Lower lobe of right lung (tissue), 2 donors: Measurements from ENCODE around the gene FOXJ3. TPM values are rescaled to one million over a fixed set of nuclear protein-coding genes. Genes with fewer than 3 reads are reported as not detected.
A peak's percentile ranks its signal among the peaks of the same experiment; 100 is the strongest.

Experiments used
- ATAC-seq, 2 donors: fragments of 200-7000 bp; cut with Tn5 transposase; one replicate each; pipeline ENCODE4 v1.9.1; 2020 to 2022; ENCODE audit warnings: mild to moderate bottlenecking in 2 of 2, moderate library complexity in 2 of 2
- DNase-seq: peaks from one replicate; pipeline ENCODE4 v3.0.0-alpha.2; 2020
- H3K27ac ChIP-seq: fragments of 200-600 bp; one replicate; pipeline ENCODE4 v1.8.0; 2022
- H3K27me3 ChIP-seq: fragments of 200-600 bp; one replicate; pipeline ENCODE4 v1.8.0; 2022; ENCODE audit warnings: low read depth
- H3K36me3 ChIP-seq: fragments of 200-600 bp; one replicate; pipeline ENCODE4 v1.8.0; 2022; ENCODE audit warnings: mild to moderate bottlenecking
- H3K4me1 ChIP-seq: fragments of 200-600 bp; one replicate; pipeline ENCODE4 v1.8.0; 2022
- H3K4me3 ChIP-seq: fragments of 200-600 bp; one replicate; pipeline ENCODE4 v1.8.0; 2022; ENCODE audit warnings: mild to moderate bottlenecking
- H3K9me3 ChIP-seq: fragments of 200-600 bp; one replicate; pipeline ENCODE4 v1.8.0; 2022
- CTCF ChIP-seq: fragments of 200-600 bp; IDR thresholded peaks from one replicate; pipeline ENCODE4 v1.8.0; 2022; ENCODE audit warnings: antibody characterized with exemption, mild to moderate bottlenecking
- intact Hi-C: fragments of 100-400 bp; cut with DNase I; formaldehyde crosslinking; loops from one replicate; pipeline ENCODE4 v1.11.0; 2022
- total RNA-seq: library from RNA; stranded (reverse); fragmentation: NEBNext Ultra II Directional; extraction: Animal tissue kit (Norgen Biotek cat#: 25700); gene quantifications from one replicate; pipeline ENCODE4 v1.2.1, GENCODE V29; 2021
- donor health status: DM: no; HTN: yes; CAD: no; lungs with severe emphysema.

The FOXJ3 gene
- total RNA-seq, 1 donor from 2014 or later: 44.0 TPM

DNA sequence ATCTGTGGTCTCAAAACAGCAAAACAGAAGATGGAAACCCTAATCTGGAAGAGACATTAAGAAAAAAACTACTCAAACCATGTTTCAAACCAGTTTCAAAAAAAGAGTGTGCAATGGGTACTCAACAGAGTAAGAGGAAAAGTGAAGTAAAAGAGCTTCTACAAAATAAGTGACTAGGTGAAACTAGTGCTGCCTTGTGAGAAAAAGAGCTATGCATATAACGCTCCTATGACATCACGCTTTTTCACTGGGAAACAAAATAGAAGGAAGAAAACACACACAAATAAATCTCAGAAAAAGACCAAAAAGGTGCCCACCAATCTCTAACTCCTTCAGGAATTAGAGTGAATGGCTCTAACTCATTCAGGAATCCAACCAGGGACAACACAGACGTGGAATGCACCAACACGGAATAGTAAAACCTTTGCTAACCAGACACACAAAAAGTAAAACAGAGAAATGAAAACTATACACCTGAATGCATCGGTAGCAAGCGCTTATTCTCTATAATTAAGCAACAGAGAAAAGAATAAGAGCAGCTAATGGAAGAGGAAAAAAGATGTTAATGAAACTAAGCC lies 1.3 kb downstream of the FOXJ3 start:
- TF ChIP-seq CTCF: no peak
- no peaks in the 10 kb centered on the region for H3K36me3 ChIP-seq
- H3K27ac ChIP-seq: peak overlapping the region; percentile 92
- DNase-seq (no peak), ATAC-seq (no peak)
- H3K27me3 ChIP-seq: no peaks in the 10 kb centered on the region
- peaks cover 36% of the 10 kb centered on the region for H3K4me1 ChIP-seq
- H3K4me3 ChIP-seq: peak overlapping the region; percentile 99
- no peaks in the 10 kb centered on the region for H3K9me3 ChIP-seq
- intact Hi-C loops: no loop called here

DNA sequence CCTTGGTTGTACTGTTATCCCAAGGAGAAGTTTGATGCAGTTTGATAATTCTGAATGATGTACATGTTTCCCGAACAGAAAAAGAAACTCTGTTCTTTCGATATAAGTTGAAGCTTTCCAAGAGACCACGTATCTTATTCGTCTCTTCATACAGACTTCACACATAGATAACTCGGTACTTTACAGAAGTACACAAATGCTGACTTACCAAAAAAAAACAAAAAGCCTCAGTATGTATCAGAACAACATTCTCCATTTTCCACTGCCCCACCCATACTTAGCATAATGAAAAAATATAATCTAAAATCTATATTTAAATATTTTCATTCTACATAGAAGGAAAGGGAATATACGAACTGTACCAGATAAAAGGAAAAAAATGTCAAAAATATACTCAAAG lies 2.2 kb downstream of the FOXJ3 start:
- peak overlapping the region; percentile 99 for H3K4me3 ChIP-seq
- ATAC-seq (no peak), DNase-seq (no peak)
- no peaks in the 10 kb centered on the region for H3K36me3 ChIP-seq
- no peak overlapping the region for H3K27ac ChIP-seq
- intact Hi-C loops: no loop called here
- H3K4me1 ChIP-seq: peaks cover 34% of the 10 kb centered on the region
- no peaks in the 10 kb centered on the region for H3K27me3 ChIP-seq
- no peaks in the 10 kb centered on the region for H3K9me3 ChIP-seq
- TF ChIP-seq CTCF: no peak

GRCh38 chr1:42330215-42330614 lies 4.8 kb downstream of the FOXJ3 start:
- no peak overlapping the region for H3K4me3 ChIP-seq
- no peaks in the 10 kb centered on the region for H3K27me3 ChIP-seq
- DNase-seq: no peak
- H3K36me3 ChIP-seq: no peaks in the 10 kb centered on the region
- no peak for ATAC-seq
- intact Hi-C loops: no loop called here
- TF ChIP-seq CTCF: no peak
- peaks cover 29% of the 10 kb centered on the region for H3K4me1 ChIP-seq
- H3K9me3 ChIP-seq: no peaks in the 10 kb centered on the region
- no peak overlapping the region for H3K27ac ChIP-seq

DNA sequence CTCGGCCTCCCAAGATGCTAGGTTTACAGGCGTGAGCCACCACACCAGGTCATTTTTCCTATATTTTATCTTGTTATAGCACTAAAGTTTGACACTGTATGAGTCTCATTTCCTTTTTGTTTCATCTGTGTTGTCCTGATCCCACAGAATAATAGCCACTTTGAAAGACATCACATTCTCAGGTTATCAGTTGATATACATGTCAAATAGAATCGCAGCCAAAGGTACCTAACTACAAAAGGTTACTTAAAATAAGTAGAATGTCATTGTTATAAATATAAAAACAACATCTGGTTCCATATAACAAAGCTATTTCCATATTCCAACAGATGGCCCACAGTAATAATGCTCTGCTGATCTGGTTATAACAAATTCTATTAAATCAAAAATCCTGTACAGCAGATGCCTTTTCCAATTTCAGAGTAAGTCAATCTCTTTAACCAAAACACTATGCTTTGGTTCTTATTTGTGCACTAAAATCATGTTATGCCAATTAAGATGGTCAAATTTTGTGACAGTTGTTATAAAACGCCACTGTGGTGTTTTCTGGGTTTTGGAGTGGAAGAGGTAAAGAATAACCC lies 6.0 kb downstream of the FOXJ3 start:
- intact Hi-C loops: no loop called here
- Histone ChIP-seq H3K27ac (no peak overlapping the region), H3K36me3 (no peaks in the 10 kb centered on the region), H3K4me1 (peaks cover 34% of the 10 kb centered on the region), H3K4me3 (no peak overlapping the region), H3K9me3 (no peaks in the 10 kb centered on the region), H3K27me3 (no peaks in the 10 kb centered on the region)
- TF ChIP-seq CTCF: no peak
- DNase-seq (no peak), ATAC-seq (no peak)

DNA sequence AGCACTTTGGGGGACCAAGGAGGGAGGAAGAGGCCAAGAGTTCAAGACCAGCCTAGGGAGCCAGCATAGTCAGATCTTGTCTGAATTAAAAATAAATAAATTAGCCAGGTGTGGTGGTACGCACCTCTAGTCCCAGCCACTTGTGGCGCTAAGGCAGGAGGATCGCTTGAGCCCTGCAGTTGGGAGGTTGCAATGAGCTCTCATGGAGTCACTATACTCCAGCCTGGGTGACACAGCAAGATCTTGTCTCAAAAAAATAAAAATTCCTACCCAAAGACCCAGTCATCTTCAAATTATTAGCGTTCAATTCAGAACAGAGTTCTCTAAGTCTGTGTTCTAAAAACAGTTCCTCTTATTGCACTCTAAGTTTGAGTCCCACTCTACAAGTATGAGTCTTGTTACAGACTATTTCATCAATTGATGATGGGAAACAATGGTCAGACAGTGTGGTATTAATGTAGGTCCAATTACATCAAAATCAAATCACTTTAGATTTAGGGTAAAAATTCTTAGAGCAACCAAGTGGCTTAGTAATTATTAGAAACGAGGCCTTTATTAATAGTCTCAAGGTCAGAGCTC lies 6.9 kb downstream of the FOXJ3 start:
- Histone ChIP-seq H3K4me1 (peaks cover 31% of the 10 kb centered on the region), H3K27me3 (no peaks in the 10 kb centered on the region), H3K36me3 (no peaks in the 10 kb centered on the region), H3K9me3 (no peaks in the 10 kb centered on the region), H3K27ac (no peak overlapping the region), H3K4me3 (no peak overlapping the region)
- TF ChIP-seq CTCF: no peak
- intact Hi-C loops: no loop called here
- ATAC-seq (no peak), DNase-seq (no peak)
